CD4-positive, alpha-beta T cell treated with Interleukin-21 for 1 hour (primary cell): ENCODE results near the gene LRBA.
"Not testable (repeated sequence)": the region's sequence is repeated elsewhere in the genome, so short reads cannot be mapped to it uniquely, and the experiment has no call there.

ENCODE experiments used
- DNase-seq: peaks from one replicate; pipeline ENCODE4 v3.0.0-alpha.2; 2020

LRBA gene

GRCh38 chr4:150974252-150974640 is 40.8 kb downstream of the LRBA start:
- DNase-seq = no peak

- no peak for DNase-seq
Measured at GRCh38 chr4:150973626-150974251, 41.3 kb downstream of the LRBA start.

GRCh38 chr4:150972592-150972991 is 42.5 kb downstream of the LRBA start:
- DNase-seq = no peak

- DNase-seq = no peak
Measured at GRCh38 chr4:150971901-150972300, 43.2 kb downstream of the LRBA start.

- no peak for DNase-seq
Measured at GRCh38 chr4:150970685-150971151, 44.4 kb downstream of the LRBA start.

- DNase-seq = no peak
Measured at GRCh38 chr4:150964754-150965153, 50.3 kb downstream of the LRBA start.

- DNase-seq = not testable (repeated sequence)
Measured at GRCh38 chr4:150963602-150964345, 51.3 kb downstream of the LRBA start.

- DNase-seq = no peak
Measured at GRCh38 chr4:150962245-150962644, 52.8 kb downstream of the LRBA start.

GRCh38 chr4:150961566-150961965 is 53.5 kb downstream of the LRBA start:
- no peak for DNase-seq

GRCh38 chr4:150960818-150961217 is 54.3 kb downstream of the LRBA start:
- DNase-seq = peak; percentile 27

- DNase-seq = no peak
Measured at GRCh38 chr4:150960079-150960478, 55.0 kb downstream of the LRBA start.

- DNase-seq = not testable (repeated sequence)
Measured at GRCh38 chr4:150957981-150958380, 57.1 kb downstream of the LRBA start.

- DNase-seq = not testable (repeated sequence)
Measured at GRCh38 chr4:150957095-150957494, 58.0 kb downstream of the LRBA start.

GRCh38 chr4:150953916-150954315 is 61.2 kb downstream of the LRBA start:
- DNase-seq = not testable (repeated sequence)

GRCh38 chr4:150952167-150952845 is 62.8 kb downstream of the LRBA start:
- DNase-seq = no peak

GRCh38 chr4:150950657-150951288 is 64.3 kb downstream of the LRBA start:
- DNase-seq = no peak

GRCh38 chr4:150949943-150950342 is 65.1 kb downstream of the LRBA start:
- DNase-seq = no peak

GRCh38 chr4:150949342-150949741 is 65.7 kb downstream of the LRBA start:
- DNase-seq = no peak

GRCh38 chr4:150948710-150949109 is 66.4 kb downstream of the LRBA start:
- no peak for DNase-seq

- DNase-seq = no peak
Measured at GRCh38 chr4:150948074-150948473, 67.0 kb downstream of the LRBA start.

GRCh38 chr4:150944660-150945059 is 70.4 kb downstream of the LRBA start:
- no peak for DNase-seq

- DNase-seq = no peak
Measured at GRCh38 chr4:150943818-150944217, 71.3 kb downstream of the LRBA start.

- DNase-seq = no peak
Measured at GRCh38 chr4:150943126-150943525, 72.0 kb downstream of the LRBA start.
